Urothelium cell line (cell line): ENCODE data around the gene TWF1.
"Not testable (repeated sequence)": the region's sequence is repeated elsewhere in the genome, so short reads cannot be mapped to it uniquely, and the experiment has no call there.

Source experiments
- DNase-seq: peaks from one replicate; pipeline ENCODE4 v3.0.0; 2011; ENCODE audit warnings: low spot score, mixed read lengths
- FAIRE-seq: peaks from 2 replicates; lab custom pipeline; 2011; peaks lifted over from hg19 to GRCh38; lab: Jason Lieb, UNC

The TWF1 gene

DNA sequence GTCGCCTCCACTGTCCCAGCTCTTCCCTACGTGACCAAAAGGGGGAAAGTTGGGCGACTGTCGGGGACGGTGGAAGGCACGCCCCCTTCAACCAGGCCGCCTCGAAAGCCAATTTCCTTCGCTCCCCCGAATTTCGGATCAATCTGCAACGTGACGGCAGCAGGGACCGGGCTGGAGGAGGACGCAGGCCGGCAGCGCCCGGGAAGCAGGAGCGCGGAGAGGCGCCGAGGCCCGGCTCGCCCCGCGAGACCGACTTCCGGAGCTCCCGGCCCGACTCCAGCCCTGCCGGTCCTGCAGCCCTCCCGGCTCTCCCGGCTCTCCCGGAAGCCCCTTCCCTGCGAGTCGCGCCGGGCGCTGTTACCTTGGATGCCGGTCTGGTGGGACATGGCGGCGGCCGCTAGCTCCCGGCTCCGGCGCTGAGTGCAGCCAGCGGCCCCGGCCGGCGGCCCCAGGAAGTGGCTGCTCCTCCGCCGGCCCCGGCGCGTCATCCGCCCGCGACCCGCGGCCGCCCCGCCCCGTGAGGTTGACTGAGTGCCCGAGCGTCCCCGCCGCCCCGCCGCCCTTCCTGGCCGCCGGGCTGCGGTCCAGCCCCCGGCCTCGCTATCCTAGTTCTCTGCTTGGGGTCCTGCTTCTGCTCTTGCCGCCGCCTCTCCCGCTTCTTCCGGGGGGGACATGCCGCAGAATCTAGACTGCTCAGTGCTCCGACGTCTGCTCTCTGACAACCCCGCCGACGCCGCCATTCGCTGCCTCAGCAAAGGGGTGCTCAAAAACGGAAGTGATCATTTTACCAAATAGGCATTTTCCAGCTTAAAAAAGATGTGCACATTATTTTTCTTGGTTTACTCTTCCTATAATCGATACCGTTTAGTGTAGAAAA lies at the start of gene TWF1:
Gene TWF1 (minus strand): TSS at position 458 of the 877 bp plus-strand sequence. CDS start 72 bp downstream, at position 386.
- FAIRE-seq (no peak), DNase-seq (peak; percentile 94)

DNA sequence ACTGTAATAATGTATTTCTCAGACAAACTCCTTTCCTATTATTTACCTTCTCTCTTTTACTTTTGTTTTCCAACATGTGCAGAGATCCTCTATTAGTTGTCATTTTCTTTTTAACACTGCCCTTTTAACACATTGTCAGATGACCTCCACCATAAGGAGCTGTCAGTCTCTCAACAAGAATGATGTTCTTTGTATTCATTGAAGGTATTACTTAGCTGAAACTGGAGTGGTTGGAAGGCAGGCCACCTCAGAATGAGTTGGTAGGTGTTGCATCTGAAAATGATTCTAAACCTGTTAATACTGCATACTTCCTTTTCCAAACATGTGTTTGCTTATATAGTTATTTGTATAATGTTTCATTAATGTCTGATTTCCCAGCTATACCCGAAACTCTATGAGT lies 46.6 kb upstream of the TWF1 start:
- FAIRE-seq (no peak), DNase-seq (no peak)

DNA sequence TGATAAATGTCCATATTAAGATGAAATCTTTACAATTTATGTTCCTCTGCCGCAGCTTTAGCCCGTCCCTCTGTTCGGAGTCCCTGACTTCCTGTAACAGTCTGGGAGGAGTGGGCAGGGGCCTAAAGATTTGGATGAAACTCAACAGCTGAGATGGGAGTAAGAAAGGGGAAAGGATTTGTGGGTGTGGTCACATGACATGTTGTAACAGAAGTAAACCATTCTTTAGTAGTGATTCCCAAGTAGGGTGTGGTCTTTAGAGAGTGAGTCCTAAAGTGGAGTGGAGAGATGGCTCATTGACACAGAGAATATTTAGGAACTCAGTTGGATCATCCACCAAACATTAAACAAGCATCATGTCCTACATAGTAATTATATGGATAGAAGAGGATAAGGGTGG lies 42.7 kb upstream of the TWF1 start:
- FAIRE-seq (no peak), DNase-seq (no peak)

DNA sequence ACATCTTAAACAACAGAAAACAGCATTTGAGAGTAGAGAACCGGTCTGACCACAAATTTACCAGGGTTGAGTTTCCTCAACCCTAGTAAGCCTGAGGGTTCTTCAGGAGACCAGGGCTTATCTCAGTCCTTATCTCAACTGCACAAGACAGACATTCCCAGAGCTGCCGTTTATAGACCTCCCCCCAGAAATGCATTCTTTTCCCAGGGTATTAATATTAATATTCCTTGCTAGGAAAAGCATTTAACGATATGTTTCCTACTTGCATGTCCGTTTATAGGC lies 42.0 kb upstream of the TWF1 start:
- FAIRE-seq (no peak), DNase-seq (no peak)

DNA sequence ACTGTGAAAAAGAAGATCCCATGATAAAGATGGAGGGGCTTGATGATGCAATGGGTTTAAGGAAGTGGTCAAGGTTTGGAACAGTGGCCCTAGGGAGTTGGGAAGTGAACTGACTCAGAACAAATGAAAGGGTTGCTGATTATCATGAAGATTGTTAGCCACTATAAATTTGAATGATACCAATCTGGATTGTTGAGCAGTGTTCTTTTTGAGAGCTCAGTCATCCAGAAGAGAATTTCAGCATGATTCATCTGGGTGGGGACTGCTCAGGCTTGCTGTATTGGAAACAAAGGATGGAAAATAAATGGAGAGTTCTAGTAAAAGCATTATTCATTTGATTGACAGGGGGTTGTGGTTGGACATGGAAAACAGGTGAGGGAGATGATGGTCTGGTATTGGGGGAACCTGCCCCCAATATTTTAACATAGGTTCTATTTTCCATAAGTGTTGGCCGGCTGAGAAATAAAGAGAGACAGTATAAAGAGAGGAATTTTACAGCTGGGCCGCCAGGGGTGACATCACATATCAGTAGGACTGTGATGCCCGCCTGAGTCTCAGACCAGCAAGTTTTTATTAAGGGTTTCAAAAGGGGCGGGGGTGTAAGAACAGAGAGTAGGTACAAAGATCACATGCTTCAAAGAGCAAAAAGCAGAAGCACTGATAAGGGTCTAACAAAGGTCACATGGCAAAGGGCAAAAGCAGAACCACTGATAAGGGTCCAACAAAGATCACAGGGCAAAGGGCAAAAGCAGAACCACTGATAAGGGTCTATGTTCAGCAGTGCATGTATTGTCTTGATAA lies 41.5 kb upstream of the TWF1 start:
- peak; percentile 11 for DNase-seq
- FAIRE-seq: not testable (repeated sequence)

DNA sequence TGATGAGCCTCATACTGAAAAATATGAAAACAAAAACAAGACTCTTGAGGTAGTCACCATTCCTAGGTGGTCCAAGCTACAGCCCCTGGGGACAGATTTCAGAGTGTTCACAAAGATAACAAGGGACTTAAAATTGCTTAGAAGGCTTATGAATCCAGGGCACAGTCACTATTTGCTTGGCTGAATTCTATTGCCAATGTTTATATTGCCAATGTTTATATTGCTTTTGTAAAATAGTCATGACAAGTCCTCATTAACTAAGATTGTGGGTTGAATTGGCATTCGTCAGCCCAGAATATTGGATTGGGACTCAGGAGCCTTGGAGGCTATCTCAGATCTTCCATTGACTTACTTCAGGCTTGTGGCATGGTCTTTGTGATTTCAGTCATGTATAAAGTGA lies 36.1 kb upstream of the TWF1 start:
- DNase-seq (no peak), FAIRE-seq (no peak)

DNA sequence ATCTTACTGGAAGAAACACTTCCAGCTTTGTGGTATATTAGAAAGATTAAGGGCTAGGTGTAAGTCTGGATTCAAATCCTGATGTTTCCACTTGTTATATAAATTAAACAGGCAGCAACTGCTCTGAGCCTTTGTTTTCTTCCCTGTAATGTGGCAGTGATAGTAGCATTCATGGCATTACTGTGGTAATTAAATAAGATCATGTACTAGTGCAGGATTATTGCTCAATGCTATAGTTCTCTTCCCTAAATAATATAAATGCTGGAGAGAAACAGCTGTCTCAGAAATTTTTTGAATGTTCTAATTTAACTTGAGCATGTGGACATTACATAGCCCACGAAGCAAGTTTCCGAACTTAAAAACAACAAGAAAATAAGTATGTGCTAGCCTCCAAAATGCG lies 35.1 kb upstream of the TWF1 start:
- DNase-seq: no peak
- no peak for FAIRE-seq

DNA sequence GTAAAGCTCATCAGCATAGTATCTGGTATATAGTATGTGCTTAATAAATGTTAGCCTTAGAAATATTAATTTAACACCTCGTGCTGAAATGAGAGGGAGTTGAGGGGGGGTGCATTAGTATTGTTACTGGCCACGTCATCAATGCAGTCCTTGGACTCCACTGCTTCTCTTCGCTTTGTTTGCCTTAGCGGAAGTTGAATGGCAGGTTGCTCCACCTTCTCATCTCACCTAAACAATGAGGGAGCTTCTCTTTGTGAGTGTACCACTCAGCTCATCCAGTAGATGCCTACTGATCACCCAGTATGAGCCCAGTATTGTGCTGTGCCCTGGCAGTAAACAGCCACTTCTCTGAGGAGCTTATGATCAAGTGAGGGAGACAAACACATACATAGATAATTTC lies 34.2 kb upstream of the TWF1 start:
- FAIRE-seq: no peak
- DNase-seq: no peak

DNA sequence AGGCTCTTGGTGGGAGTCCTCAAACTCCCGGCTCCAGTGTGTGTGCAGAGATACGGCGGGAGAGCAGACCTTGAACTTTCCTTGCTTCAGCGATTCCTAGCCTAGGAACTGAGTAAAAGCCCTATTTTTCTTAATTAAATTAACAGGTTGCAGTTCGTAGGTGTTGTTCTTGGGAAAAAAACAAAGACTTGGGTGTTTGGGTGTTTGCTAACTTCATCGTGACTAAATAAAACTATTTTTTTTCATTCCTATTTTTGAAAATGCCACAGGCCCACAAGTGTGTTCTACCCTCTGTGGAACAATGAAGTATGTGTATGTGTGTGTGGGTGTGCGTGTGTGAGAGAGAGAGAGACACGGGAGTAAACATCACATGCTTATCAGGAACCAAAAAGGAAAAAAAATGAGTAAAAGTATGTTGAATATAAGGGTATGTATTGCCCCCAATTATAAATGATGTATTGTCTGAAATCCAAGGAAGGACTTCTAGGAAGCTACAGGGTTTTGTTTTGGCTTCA lies 30.4 kb upstream of the TWF1 start:
- no peak for FAIRE-seq
- DNase-seq: peak; percentile 6

DNA sequence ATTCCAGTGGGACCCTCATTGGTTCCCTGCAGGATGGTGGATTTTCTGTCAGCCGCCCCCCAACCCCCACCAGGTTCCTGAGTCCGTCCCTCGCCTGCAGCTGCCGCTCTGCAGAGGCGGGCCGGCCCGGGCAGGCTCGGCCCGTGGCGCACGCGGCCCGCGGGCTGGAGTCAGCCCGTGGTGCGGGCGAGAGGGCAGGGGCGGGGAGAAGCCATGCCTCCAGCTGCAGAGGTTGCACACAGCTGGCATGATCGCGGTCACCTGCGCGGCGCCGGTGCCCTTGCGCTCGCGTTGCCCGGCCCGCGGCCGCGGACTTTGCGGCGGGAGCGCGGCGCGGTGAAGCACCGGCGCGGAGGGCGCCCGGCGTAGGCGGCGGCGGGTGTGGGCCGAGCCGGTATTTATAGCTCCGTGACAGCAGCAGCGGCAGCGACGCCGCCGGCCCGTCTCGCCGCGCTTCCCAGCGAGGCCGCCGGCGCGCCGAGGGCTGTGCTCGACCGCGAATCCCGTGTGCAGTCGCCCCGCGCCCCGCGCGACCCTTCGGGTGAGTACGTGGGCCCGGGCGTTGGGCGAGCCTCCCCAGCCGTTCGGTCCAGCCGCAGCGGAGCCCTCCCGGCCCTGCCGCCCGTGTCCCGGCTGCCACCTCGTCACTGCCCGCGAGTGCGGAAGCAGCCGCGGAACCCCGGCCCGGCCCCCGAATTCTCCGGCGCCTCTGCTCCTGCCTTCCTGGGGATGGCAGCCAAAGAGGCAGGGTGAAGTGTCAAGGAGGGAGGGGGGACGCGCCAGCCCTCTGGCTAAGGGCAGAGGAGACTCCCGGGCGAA lies 29.7 kb upstream of the TWF1 start, which contains the start of gene TMEM117:
Gene TMEM117 (plus strand): TSS at position 426 of the 819 bp plus-strand sequence.
- DNase-seq: peak; percentile 70

DNA sequence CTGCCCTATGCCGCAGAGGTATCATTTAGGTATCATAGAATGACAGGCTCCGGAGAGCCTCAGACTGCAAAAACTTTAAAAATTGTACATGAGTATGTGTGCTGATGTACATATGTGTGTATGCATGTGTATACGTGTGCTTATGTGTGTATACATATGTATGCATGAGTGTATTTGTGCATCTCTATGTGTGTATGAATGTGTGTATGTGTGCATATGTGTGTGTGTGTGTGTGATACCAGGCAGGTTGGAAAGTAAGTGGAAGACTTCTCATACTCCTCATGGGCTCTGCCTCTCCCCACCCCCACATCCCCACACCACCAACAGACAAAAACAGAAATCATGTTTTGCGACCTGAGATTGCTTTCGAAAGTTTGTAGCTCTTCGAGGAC lies 29.1 kb upstream of the TWF1 start:
- FAIRE-seq (no peak), DNase-seq (no peak)

More for the DNA sequence above, 29.7 kb upstream of the TWF1 start, which contains the start of gene TMEM117:
- no peak for FAIRE-seq

DNA sequence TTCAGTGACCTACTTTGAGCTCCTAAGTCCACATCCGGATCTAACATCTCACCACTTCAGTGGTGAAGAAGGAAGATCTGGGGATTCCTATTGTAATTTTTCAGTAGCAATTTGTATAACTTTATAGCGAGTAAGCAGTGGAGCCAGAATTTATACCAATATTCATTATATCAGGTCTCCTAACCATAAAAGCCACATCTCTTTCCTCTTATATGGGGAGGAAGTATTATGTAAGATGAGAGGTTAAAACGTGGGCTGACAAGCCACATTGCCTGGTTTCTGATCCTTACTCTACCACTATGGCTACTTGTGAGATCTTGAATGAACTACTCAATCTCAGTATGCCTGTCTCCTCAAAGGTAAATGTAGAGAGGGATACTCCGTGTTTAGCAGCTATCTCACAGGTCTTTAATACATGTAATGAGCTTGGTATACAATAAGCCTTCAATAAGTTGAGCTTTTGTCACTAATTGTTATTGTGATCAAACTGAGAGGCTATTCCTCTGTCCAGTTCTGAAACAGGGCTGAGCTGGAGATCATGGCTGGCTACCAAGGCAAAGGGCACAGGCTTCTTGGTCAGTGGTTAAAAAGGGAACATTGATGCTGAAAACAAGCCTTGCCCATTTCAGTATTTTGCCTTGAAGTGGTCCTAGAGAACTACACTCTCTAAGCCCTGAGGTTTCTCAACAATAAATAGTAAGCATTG lies 26.5 kb upstream of the TWF1 start:
- FAIRE-seq: no peak

DNA sequence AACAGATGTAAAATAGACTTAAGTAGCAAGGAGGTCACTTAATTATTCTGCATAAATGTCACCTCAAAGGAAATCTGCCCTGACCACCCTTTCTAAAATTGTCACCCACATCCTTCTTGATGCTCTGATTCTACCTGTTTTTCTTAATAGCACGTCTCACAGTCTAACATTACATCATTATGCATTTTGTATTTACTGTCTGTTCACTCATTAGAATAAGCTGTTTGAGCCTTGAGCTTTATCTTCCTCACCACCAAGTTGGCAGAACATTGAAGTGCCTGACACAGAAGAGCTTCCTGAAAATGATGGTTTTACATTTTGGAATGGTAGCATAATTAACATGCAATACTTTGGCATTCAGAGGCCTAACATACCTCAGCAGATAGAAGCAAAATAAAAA lies 21.0 kb upstream of the TWF1 start:
- no peak for FAIRE-seq

More for the DNA sequence above, 26.5 kb upstream of the TWF1 start:
- DNase-seq: no peak

DNA sequence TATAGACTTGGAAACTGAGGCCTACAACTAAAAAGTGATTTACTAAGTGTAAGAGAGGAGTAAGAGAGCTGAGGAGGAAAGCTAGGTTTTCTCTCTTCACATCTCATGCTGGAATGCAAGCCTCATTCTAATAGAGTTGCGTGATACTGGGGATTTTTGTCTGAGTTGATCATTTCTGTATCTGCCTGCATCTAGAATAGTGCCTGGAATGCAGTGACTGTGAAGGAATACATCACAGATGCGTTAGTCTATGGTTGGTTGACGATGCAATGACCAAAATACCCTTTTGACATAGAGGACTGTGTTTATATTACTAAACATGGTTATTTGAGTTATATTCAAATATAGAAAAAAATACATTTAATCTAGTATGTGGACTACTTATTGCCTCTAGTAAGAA lies 20.6 kb upstream of the TWF1 start:
- DNase-seq: no peak
- no peak for FAIRE-seq

More for the DNA sequence above, 21.0 kb upstream of the TWF1 start:
- no peak for DNase-seq

DNA sequence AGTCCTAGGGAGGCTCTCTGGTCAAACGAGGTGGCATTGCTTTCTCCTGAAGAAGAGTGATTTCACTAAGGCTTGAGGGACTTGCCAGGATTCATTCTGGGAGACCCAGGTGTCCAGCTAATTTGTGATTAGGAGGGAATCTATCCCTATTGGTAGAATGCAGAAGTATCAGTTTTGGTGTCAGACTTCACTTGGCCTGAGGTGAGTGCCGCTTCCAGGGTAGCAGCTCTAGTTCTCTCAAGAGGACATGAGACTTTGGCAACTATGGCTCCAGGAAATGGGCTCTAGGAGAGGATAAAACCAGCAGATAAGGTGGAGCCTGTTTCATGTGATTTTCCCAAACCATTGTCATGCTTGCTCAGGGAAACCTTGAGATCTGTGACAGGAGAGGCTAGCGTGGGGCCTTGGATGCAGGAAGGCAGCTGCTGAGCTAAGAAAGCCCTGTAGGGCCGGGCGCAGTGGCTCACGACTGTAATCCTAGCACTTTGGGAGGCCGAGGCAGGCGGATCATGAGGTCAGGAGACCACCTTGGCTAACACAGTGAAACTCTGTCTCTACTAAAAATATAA lies 18.2 kb upstream of the TWF1 start:
- DNase-seq (no peak), FAIRE-seq (no peak)

DNA sequence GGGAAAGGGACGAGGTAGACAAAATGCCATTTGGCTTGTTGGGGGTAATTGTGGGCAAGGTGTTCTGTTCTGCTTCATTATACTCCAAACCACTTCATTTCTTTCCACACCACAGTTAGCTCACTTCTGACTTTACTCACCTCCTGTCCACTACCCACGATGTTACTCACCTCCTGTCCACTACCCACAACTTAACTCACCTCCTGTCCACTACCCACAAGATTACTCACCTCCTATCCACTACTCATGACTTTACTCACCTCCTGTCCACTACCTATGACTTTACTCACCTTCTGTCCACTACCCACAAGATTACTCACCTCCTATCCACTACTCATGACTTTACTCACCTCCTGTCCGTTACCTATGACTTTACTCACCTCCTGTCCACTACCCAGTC lies 10.1 kb upstream of the TWF1 start:
- peak; percentile 93 for FAIRE-seq

DNA sequence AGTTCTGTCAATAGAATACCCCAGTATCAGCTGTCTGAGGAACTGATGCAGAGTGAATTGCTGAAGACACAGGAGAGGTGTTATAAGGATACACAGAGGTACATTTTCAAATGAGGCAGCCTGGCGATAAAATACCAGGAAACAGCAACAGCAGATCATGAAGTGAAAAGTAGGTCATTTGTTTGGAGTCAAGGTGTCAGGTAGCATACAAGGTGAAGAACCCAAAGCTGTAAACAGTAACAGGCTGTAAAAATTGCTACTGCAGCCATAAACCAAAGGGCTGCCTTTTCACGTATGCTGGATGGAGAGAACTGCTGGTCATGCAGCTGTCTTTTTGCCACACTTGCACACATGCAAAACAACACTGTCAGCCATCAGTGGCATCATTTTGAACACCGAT lies 9.3 kb upstream of the TWF1 start:
- FAIRE-seq (no peak), DNase-seq (no peak)

More for the DNA sequence above, 10.1 kb upstream of the TWF1 start:
- DNase-seq: no peak

DNA sequence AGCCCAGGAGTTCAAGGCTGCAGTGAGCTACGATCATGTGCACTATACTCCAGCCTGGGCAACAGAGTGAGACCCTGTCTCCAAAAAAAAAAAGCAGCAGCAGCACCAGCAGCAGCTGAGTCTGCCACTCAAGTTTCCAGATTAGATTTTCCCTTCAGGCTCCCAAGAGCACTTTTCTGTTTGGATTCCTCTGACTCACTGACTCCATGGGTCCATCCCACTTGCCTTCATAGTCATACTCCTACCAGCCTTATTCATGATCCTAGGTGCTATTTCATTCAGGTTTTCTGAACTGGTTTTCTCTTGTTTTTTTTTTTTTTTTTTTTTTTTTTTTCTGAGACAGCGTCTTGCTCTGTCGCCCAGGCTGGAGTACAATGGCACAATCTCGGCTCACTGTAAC lies 6.8 kb upstream of the TWF1 start:
- DNase-seq (no peak), FAIRE-seq (no peak)

DNA sequence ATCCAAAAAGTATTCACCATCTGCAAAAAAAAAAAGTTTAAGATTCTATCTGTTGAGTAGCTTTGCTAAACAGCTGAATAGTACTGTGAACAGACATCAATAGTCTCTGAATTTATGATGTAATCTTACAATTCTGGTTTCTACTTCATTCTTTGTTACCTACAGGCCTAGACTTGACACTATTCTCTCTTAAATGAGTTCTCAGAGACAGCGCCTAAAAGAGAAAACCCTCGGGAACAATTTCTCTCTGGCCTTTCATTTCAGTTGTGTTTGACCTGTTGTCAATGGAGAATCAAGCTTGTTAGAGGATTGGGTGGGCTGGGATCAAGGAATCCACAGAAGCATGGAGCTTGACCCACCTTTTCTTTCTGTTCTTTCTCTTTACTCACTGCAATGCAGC lies 5.9 kb upstream of the TWF1 start:
- DNase-seq (no peak), FAIRE-seq (no peak)

DNA sequence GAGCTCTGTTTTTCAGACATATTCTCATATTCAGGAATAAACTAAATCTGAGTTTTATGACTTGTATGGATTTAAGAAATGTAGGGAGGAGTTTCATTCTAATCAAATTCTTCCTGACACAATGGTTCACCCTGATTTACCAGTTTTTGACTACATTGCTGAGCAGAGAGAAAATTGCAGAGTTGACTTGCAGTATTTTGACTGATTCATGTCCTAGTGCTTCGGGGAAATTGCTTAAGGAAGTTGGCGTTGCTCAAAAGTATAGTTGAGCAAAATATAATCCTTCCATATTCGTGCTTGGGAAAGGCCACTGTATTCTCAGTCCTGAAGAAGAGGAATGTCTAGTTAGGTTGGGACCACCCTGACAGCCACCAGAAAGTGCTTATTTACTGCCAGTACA lies 1.3 kb upstream of the TWF1 start:
- no peak for FAIRE-seq
- DNase-seq: no peak
